HUES64 (cell line): Measurements from ENCODE around the gene REXO4.
A peak's percentile ranks its signal among the peaks of the same experiment; 100 is the strongest.

ENCODE experiments used
- H3K27ac ChIP-seq: 2 replicates; pipeline ENCODE4 v1.7.0; 2013; ENCODE audit warnings: low read depth, low read length, inconsistent platforms
- H3K27me3 ChIP-seq: 2 replicates; pipeline ENCODE4 v1.6.1; 2013; ENCODE audit warnings: mild to moderate bottlenecking, low read length; ENCODE audit not compliant: insufficient read depth
- H3K36me3 ChIP-seq: 2 replicates; pipeline ENCODE4 v1.6.1; 2013; ENCODE audit warnings: mild to moderate bottlenecking, low read length; ENCODE audit not compliant: insufficient read depth
- H3K4me1 ChIP-seq: 2 replicates; pipeline ENCODE4 v1.6.1; 2013; ENCODE audit warnings: mild to moderate bottlenecking, low read length, moderate library complexity; ENCODE audit not compliant: insufficient read depth
- H3K4me3 ChIP-seq: 2 replicates; pipeline ENCODE4 v1.5.1; 2013; ENCODE audit warnings: mild to moderate bottlenecking, low read length, moderate library complexity
- H3K9ac ChIP-seq: 2 replicates; pipeline ENCODE4 v1.6.1; 2013; ENCODE audit warnings: mild to moderate bottlenecking, low read depth, low read length
- H3K9me3 ChIP-seq: 2 replicates; pipeline ENCODE4 v1.6.1; 2013; ENCODE audit warnings: low read depth, low read length; ENCODE audit not compliant: insufficient read depth
- WGBS: fragments of 150-250, 120-280 bp; methylation state at CpG from one replicate; pipeline ENCODE4 v1.1.7; 2013; ENCODE audit warnings: missing lambda C conversion rate; 5-methylcytosine and 5-hydroxymethylcytosine counted together

REXO4 gene

GRCh38 chr9:133429641-133430161, 11.9 kb upstream of the REXO4 start:
- WGBS, result 6% methylated on average over 49 of the region's 49 CpGs
- Histone ChIP-seq H3K9ac (no peak overlapping the region), H3K4me3 (peak overlapping the region; percentile 53), H3K9me3 (0 out of 2 replicates have a peak, but pooled peaks cover 2% of the 10 kb centered on the region), H3K27me3 (peaks cover 20% of the 10 kb centered on the region), H3K27ac (no peak overlapping the region), H3K36me3 (0 out of 2 replicates have a peak, but pooled peaks cover 4% of the 10 kb centered on the region), H3K4me1 (no peaks in the 10 kb centered on the region)

- peaks cover 20% of the 10 kb centered on the region for H3K27me3 ChIP-seq
- no peak overlapping the region for H3K9ac ChIP-seq
- H3K9me3 ChIP-seq, result 0 out of 2 replicates have a peak, but pooled peaks cover 2% of the 10 kb centered on the region
- 1% methylated on average over 18 of the region's 18 CpGs for WGBS
- H3K4me1 ChIP-seq, result no peaks in the 10 kb centered on the region
- 0 out of 2 replicates have a peak, but pooled peaks cover 4% of the 10 kb centered on the region for H3K36me3 ChIP-seq
- H3K27ac ChIP-seq, result no peak overlapping the region
- peak overlapping the region; percentile 53 for H3K4me3 ChIP-seq
These were observed 11.4 kb upstream of the REXO4 start for GRCh38 chr9:133429214-133429613.

DNA sequence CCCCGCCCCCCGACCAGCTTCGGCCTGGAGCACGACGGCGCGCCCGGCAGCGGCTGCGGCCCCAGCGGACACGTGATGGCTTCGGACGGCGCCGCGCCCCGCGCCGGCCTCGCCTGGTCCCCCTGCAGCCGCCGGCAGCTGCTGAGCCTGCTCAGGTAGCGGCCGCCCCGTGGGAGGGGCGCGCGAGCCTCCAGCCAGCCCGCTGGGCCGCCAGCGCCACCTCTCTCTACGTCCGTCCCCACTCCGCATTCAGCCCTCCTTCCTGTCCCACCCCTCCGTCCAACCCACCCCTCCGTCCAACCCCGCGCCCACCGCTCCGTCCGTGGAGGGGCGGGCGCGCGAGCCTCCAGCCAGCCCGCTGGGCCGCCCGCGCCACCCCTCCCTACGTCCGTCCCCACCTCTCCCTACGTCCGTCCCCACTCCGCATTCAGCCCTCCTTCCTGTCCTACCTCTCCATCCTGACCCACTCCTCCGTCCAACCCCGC, 10.8 kb upstream of the REXO4 start:
- Histone ChIP-seq H3K9ac (no peak overlapping the region; the same call in 1 of the 2 replicates), H3K36me3 (0 out of 2 replicates have a peak, but pooled peaks cover 4% of the 10 kb centered on the region), H3K9me3 (0 out of 2 replicates have a peak, but pooled peaks cover 2% of the 10 kb centered on the region), H3K27ac (no peak overlapping the region), H3K27me3 (peaks cover 20% of the 10 kb centered on the region), H3K4me3 (peak overlapping the region; percentile 57), H3K4me1 (no peaks in the 10 kb centered on the region)
- WGBS, result under 1% methylated on average over 57 of the region's 57 CpGs

GRCh38 chr9:133427658-133428348, 10.0 kb upstream of the REXO4 start:
- H3K36me3 ChIP-seq, result 0 out of 2 replicates have a peak, but pooled peaks cover 4% of the 10 kb centered on the region
- 0 out of 2 replicates have a peak, but pooled peaks cover 2% of the 10 kb centered on the region for H3K9me3 ChIP-seq
- H3K27ac ChIP-seq, result peak overlapping the region; percentile 25; the same call in 1 of the 2 replicates
- H3K4me1 ChIP-seq, result no peaks in the 10 kb centered on the region
- peak overlapping the region; percentile 57 for H3K4me3 ChIP-seq
- whole genome bisulfite sequencing, result 54% methylated on average over 10 of the region's 10 CpGs
- peaks cover 20% of the 10 kb centered on the region for H3K27me3 ChIP-seq
- no peak overlapping the region for H3K9ac ChIP-seq

DNA sequence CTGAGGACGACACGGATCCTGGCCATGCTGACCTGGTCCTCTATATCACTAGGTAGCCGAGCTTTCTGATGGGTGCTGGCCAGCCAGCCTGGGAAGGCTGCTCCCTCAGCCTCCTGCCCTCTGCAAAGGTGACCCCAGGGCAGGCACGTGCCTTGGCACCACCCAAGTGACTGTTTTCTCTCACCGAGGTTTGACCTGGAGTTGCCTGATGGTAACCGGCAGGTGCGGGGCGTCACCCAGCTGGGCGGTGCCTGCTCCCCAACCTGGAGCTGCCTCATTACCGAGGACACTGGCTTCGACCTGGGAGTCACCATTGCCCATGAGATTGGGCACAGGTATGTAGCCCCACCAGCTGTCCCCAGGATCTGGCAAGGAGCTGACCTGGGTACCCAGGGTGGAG, 8.2 kb upstream of the REXO4 start:
- 89% methylated on average over 11 of the region's 11 CpGs for WGBS
- peaks cover 20% of the 10 kb centered on the region for H3K27me3 ChIP-seq
- H3K9ac ChIP-seq, result no peak overlapping the region
- no peak overlapping the region for H3K27ac ChIP-seq
- H3K4me3 ChIP-seq, result no peak overlapping the region
- 0 out of 2 replicates have a peak, but pooled peaks cover 2% of the 10 kb centered on the region for H3K9me3 ChIP-seq
- no peaks in the 10 kb centered on the region for H3K4me1 ChIP-seq
- 0 out of 2 replicates have a peak, but pooled peaks cover 4% of the 10 kb centered on the region for H3K36me3 ChIP-seq

DNA sequence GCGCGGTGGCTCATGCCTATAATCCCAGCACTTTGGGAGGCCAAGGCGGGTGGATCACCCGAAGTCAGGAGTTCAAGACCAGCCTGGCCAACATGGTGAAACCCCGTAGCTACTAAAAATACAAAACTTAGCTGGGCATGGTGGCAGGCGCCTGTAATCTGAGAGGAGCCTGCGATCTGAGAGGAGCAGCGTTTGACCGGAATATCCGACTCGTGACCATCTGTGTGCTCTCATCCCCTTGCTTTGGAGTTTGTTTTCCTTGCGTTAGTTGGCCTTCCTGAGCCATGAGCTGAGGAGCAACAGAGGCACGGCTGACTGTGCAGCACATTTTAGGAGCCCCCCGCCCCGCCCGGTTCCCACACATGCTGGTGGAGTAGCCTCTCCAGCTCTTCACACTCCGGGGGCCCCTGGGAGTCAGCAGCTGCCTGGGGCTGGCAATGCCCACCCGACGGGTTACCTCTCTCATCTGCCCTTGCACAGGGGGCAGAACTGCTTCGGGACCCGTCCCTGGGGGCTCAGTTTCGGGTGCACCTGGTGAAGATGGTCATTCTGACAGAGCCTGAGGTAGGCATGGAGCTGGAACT, 7.3 kb upstream of the REXO4 start:
- WGBS, result 93% methylated on average over 22 of the region's 22 CpGs
- H3K9ac ChIP-seq, result no peak overlapping the region
- 0 out of 2 replicates have a peak, but pooled peaks cover 4% of the 10 kb centered on the region for H3K36me3 ChIP-seq
- no peak overlapping the region for H3K27ac ChIP-seq
- H3K4me1 ChIP-seq, result no peaks in the 10 kb centered on the region
- 0 out of 2 replicates have a peak, but pooled peaks cover 2% of the 10 kb centered on the region for H3K9me3 ChIP-seq
- H3K4me3 ChIP-seq, result no peak overlapping the region
- H3K27me3 ChIP-seq, result peaks cover 17% of the 10 kb centered on the region

DNA sequence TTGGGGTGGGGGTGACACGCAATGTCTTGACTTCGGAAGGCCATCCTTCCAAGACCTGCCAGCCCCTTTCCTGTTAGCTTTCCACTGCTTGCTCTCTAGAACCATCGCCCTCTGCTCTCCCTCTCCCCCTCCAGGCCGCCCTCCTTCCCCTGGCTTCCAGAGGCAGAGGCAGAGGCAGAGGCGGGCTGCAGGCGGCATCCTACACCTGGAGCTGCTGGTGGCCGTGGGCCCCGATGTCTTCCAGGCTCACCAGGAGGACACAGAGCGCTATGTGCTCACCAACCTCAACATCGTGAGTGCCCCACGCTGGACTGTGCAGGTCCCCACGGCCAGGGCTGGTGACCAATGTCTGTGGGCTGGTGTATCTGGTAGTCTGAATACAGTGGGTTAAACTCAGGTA, 6.4 kb upstream of the REXO4 start:
- Histone ChIP-seq H3K9ac (no peak overlapping the region), H3K4me1 (0 out of 2 replicates have a peak, but pooled peaks cover 2% of the 10 kb centered on the region), H3K27me3 (peaks cover 11% of the 10 kb centered on the region), H3K36me3 (0 out of 2 replicates have a peak, but pooled peaks cover 4% of the 10 kb centered on the region), H3K27ac (no peak overlapping the region), H3K9me3 (0 out of 2 replicates have a peak, but pooled peaks cover 2% of the 10 kb centered on the region), H3K4me3 (no peak overlapping the region)
- 93% methylated on average over 12 of the region's 12 CpGs for WGBS

GRCh38 chr9:133423216-133423615, 5.4 kb upstream of the REXO4 start:
- peaks cover 10% of the 10 kb centered on the region for H3K27me3 ChIP-seq
- 0 out of 2 replicates have a peak, but pooled peaks cover 3% of the 10 kb centered on the region for H3K4me1 ChIP-seq
- WGBS, result 94% methylated on average over 3 of the region's 3 CpGs
- 0 out of 2 replicates have a peak, but pooled peaks cover 2% of the 10 kb centered on the region for H3K9me3 ChIP-seq
- H3K4me3 ChIP-seq, result no peak overlapping the region
- no peak overlapping the region for H3K27ac ChIP-seq
- H3K36me3 ChIP-seq, result 0 out of 2 replicates have a peak, but pooled peaks cover 4% of the 10 kb centered on the region
- no peak overlapping the region for H3K9ac ChIP-seq

DNA sequence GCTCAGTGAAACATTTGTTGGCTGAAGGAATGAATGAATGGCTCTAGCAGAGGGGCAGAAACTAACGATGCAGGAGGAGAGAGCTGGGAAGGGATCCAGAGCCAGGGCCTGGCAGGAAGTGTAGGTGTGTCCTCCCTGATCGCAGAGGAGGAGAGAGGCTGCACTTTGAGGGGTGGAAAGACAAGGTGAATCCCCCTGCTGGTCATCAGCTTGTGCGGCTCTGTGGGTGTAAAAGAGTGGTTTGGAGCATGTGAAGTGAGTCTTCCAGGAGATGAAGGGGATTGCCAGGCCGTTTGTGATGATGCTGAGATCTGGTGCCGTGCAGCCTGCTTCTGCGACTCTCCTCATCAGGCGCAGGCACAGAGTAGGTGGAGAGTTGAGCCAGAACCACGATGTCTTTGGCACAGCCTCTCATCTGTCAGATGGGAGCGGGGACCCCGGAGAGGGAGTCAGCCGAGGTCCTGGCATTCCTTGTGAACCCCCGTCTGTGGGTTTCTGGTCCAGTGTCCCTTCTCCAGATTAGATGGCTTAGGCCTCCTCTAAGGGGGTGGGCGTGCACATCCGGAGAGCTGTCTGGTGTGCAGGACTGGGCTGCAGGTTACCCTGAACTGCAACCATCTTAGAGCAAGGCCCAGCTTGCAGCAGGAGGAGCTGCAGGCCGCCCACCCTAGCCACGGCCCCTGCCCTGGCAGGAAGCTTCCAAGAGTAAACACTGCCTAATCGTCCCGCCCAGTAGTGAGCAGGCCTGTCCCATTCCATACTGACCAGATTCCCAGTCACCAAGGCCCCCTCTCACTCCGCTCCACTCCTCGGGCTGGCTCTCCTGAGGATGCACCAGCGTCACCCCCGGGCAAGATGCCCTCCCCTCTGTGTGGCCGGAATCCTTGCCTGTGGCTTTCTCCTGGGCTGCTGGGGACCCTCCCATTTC, 4.1 kb upstream of the REXO4 start, which contains the start of gene ADAMTS13:
Gene ADAMTS13, plus strand, starts transcription at position 753 of the 928 bp plus-strand sequence. Its CDS starts 77 bp downstream, at position 830.
- Histone ChIP-seq H3K4me1 (0 out of 2 replicates have a peak, but pooled peaks cover 3% of the 10 kb centered on the region), H3K9ac (no peak within 1 kb of the TSS), H3K4me3 (no peak within 1 kb of the TSS), H3K27me3 (no peaks in the 10 kb centered on the region), H3K9me3 (no peaks in the 10 kb centered on the region), H3K36me3 (0 out of 2 replicates have a peak, but pooled peaks cover 4% of the 10 kb centered on the region), H3K27ac (no peak within 1 kb of the TSS)
- 75% methylated on average over 23 of the region's 23 CpGs for WGBS

- Histone ChIP-seq H3K9ac (no peak overlapping the region), H3K4me1 (0 out of 2 replicates have a peak, but pooled peaks cover 3% of the 10 kb centered on the region), H3K36me3 (peaks cover 8% of the 10 kb centered on the region; the same call in 1 of the 2 replicates), H3K27me3 (no peaks in the 10 kb centered on the region), H3K4me3 (no peak overlapping the region), H3K9me3 (no peaks in the 10 kb centered on the region), H3K27ac (no peak overlapping the region)
- WGBS, result 82% methylated on average over 5 of the region's 5 CpGs
These were observed 2.6 kb upstream of the REXO4 start for GRCh38 chr9:133420392-133420827.
